Measurements from ENCODE around the gene ATG16L2. TPM values are rescaled to one million over a fixed set of nuclear protein-coding genes. Genes with fewer than 3 reads are reported as not detected.

Gene ATG16L2
- total and polyA plus RNA-seq, 2 donors (not counting 1 experiment from before 2014, with no cell fraction given), result 212 to 350 TPM

GRCh38 chr11:72776844-72777754 lies 37.1 kb upstream of the ATG16L2 start:
- peaks cover 28% of the 10 kb centered on the region for H3K79me2 ChIP-seq (ENCODE audit: control insufficient read depth, insufficient read depth, low read length)
- 93% methylated on average over 6 of the region's 7 CpGs for WGBS (ENCODE audit: insufficient coverage)
- H3K4me2 ChIP-seq (replicated peaks; ENCODE audit: low read depth, low read length, poor library complexity, severe bottlenecking), result no peak overlapping the region
- no peak overlapping the region for H3K27ac Mint-ChIP-seq
- DNase-seq (no peak), ATAC-seq (ENCODE audit: low read depth) (no peak)
- intact Hi-C loops (cut with micrococcal nuclease), result no loop called here
- H3K4me1 Mint-ChIP-seq, result peaks cover 26% of the 10 kb centered on the region
- no peaks in the 10 kb centered on the region for H3K27me3 ChIP-seq (replicated peaks in 1 of 4; ENCODE audit: control extremely low read depth in 1 of 4, control insufficient read depth in 3 of 4, insufficient read depth in 4 of 4, low read length in 3 of 4)
- no peaks in the 10 kb centered on the region for H3K27me3 Mint-ChIP-seq
- ChIA-PET POLR2A (no interaction called here), CTCF (interaction anchor here (0.9 to 1.4 kb wide), 3 partner anchors 9 to 52 kb away, joined by 3 to 4 read pairs (median 3); no protein-coding TSS in a partner anchor)
- no peak overlapping the region for H2AFZ ChIP-seq (ENCODE audit: insufficient read depth, low read depth, low read length, poor library complexity, severe bottlenecking)
- peaks cover 17% of the 10 kb centered on the region for H4K20me1 ChIP-seq (ENCODE audit: control insufficient read depth, insufficient read depth, low read length, poor library complexity, severe bottlenecking)
- H3K36me3 ChIP-seq (replicated peaks in 1 of 2; ENCODE audit: control extremely low read depth in 1 of 2, control insufficient read depth in 1 of 2, extremely low read depth in 1 of 2, insufficient read depth in 2 of 2, low read length in 1 of 2), result no peaks in the 10 kb centered on the region
- TF ChIP-seq, protein P1, sequence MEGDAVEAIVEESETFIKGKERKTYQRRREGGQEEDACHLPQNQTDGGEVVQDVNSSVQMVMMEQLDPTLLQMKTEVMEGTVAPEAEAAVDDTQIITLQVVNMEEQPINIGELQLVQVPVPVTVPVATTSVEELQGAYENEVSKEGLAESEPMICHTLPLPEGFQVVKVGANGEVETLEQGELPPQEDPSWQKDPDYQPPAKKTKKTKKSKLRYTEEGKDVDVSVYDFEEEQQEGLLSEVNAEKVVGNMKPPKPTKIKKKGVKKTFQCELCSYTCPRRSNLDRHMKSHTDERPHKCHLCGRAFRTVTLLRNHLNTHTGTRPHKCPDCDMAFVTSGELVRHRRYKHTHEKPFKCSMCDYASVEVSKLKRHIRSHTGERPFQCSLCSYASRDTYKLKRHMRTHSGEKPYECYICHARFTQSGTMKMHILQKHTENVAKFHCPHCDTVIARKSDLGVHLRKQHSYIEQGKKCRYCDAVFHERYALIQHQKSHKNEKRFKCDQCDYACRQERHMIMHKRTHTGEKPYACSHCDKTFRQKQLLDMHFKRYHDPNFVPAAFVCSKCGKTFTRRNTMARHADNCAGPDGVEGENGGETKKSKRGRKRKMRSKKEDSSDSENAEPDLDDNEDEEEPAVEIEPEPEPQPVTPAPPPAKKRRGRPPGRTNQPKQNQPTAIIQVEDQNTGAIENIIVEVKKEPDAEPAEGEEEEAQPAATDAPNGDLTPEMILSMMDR (IDR thresholded peaks at IDR 0.05), result no peak
- TF ChIP-seq EZH2 (IDR thresholded peaks at IDR 0.05; ENCODE audit: borderline replicate concordance, insufficient read depth, low read depth, low read length, poor library complexity, severe bottlenecking), result no peak
- H3K4me3 Mint-ChIP-seq, result no peak overlapping the region
- H3K4me3 ChIP-seq (ENCODE audit: control extremely low read depth in 1 of 5, extremely low read depth in 1 of 5, insufficient read depth in 1 of 5, low read depth in 2 of 5, low read length in 4 of 5), result no peak overlapping the region
- H3K27ac ChIP-seq (ENCODE audit: low read length in 2 of 2), result no peak overlapping the region
- peaks cover 19 to 20% of the 10 kb centered on the region in 2 donors for H3K4me1 ChIP-seq (ENCODE audit: control insufficient read depth in 2 of 2, insufficient read depth in 2 of 2, low read length in 2 of 2)
- H3K9me3 Mint-ChIP-seq (ENCODE audit: insufficient read depth), result no peaks in the 10 kb centered on the region
- H3K9me3 ChIP-seq (ENCODE audit: control extremely low read depth in 1 of 3, control insufficient read depth in 2 of 3, insufficient read depth in 1 of 3, low read length in 2 of 3), result no peaks in the 10 kb centered on the region
- H3K9ac ChIP-seq (ENCODE audit: low read length), result no peak overlapping the region

DNA sequence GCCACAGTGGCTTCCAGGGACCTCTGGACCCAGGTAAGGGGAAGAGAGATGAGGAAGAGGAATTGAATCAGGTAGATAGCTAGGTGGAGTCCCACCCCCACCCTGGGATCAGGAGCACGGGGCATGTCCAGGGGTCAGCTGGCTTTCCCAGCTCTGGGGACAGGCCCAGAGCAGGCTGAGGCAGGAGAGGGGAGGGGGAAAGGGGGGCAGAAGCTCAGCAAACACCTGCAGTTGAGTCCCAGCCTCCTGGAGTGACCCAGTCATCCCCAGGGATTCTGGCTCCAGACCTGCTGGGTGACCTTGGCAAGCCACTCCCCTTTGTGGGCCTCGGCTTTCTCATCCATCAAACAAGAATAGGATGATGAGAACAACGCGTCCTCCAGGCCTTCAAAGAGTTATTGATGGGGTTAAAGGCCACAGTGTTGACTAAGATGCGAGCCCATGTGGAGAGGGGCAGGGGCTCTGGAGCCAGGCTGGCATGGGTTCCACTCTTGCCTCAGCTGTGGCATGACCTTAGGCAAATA lies 36.4 kb upstream of the ATG16L2 start:
- Histone ChIP-seq H3K4me1 (ENCODE audit: control insufficient read depth in 2 of 2, insufficient read depth in 2 of 2, low read length in 2 of 2) (peaks cover 24% of the 10 kb centered on the region in 2 donors), H3K27me3 (replicated peaks in 1 of 4; ENCODE audit: control extremely low read depth in 1 of 4, control insufficient read depth in 3 of 4, insufficient read depth in 4 of 4, low read length in 3 of 4) (no peaks in the 10 kb centered on the region), H3K27ac (ENCODE audit: low read length in 2 of 2) (no peak overlapping the region), H3K36me3 (replicated peaks in 1 of 2; ENCODE audit: control extremely low read depth in 1 of 2, control insufficient read depth in 1 of 2, extremely low read depth in 1 of 2, insufficient read depth in 2 of 2, low read length in 1 of 2) (no peaks in the 10 kb centered on the region), H3K79me2 (ENCODE audit: control insufficient read depth, insufficient read depth, low read length) (peaks cover 28% of the 10 kb centered on the region), H3K4me3 (ENCODE audit: control extremely low read depth in 1 of 5, extremely low read depth in 1 of 5, insufficient read depth in 1 of 5, low read depth in 2 of 5, low read length in 4 of 5) (no peak overlapping the region), H3K9ac (ENCODE audit: low read length) (no peak overlapping the region), H3K9me3 (ENCODE audit: control extremely low read depth in 1 of 3, control insufficient read depth in 2 of 3, insufficient read depth in 1 of 3, low read length in 2 of 3) (no peaks in the 10 kb centered on the region), H4K20me1 (ENCODE audit: control insufficient read depth, insufficient read depth, low read length, poor library complexity, severe bottlenecking) (peaks cover 17% of the 10 kb centered on the region), H2AFZ (ENCODE audit: insufficient read depth, low read depth, low read length, poor library complexity, severe bottlenecking) (no peak overlapping the region), H3K4me2 (replicated peaks; ENCODE audit: low read depth, low read length, poor library complexity, severe bottlenecking) (no peak overlapping the region)
- no peak for ATAC-seq (ENCODE audit: low read depth)
- DNase-seq, result no peak
- Mint-ChIP-seq H3K27me3 (no peaks in the 10 kb centered on the region), H3K27ac (no peak overlapping the region), H3K9me3 (ENCODE audit: insufficient read depth) (no peaks in the 10 kb centered on the region), H3K4me1 (peaks cover 31% of the 10 kb centered on the region), H3K4me3 (no peak overlapping the region)
- ChIA-PET CTCF (interaction anchor here (0.9 to 1.4 kb wide), 3 partner anchors 10 to 40 kb away, joined by 3 to 4 read pairs (median 3); no protein-coding TSS in a partner anchor), POLR2A (no interaction called here)
- TF ChIP-seq, protein P1 (IDR thresholded peaks at IDR 0.05), result no peak
- no peak for TF ChIP-seq EZH2 (IDR thresholded peaks at IDR 0.05; ENCODE audit: borderline replicate concordance, insufficient read depth, low read depth, low read length, poor library complexity, severe bottlenecking)
- intact Hi-C loops (cut with micrococcal nuclease), result no loop called here
- WGBS (ENCODE audit: insufficient coverage), result 95% methylated on average over 4 of the region's 5 CpGs
